HepG2 (cell line): Measurements from ENCODE around the gene SLC7A10. TPM values are rescaled to one million over a fixed set of nuclear protein-coding genes. Genes with fewer than 3 reads are reported as not detected.
A peak's percentile ranks its signal among the peaks of the same experiment; 100 is the strongest.

Experiments used
- CEBPG ChIP-seq: IDR thresholded peaks from 2 replicates; pipeline ENCODE4 v1.6.1; 2016
- DMAP1 ChIP-seq: IDR thresholded peaks from 2 replicates; pipeline ENCODE4 v1.6.1; 2016
- ESRRA ChIP-seq: sonication (generic); formaldehyde crosslinking; IDR thresholded peaks from 2 replicates; pipeline ENCODE4 v1.5.1; 2020; ENCODE audit warnings: mild to moderate bottlenecking, low read depth, missing genetic modification reagents
- ETV5 ChIP-seq: IDR thresholded peaks from 2 replicates; pipeline ENCODE4 v1.6.1; 2018; ENCODE audit warnings: missing biosample characterization, missing genetic modification reagents, inconsistent platforms, borderline replicate concordance
- FOXA1 ChIP-seq, 2 experiments: fragments of 450-650 bp in 1 of 2; sonication (generic) in 1 of 2; formaldehyde crosslinking in 1 of 2; IDR thresholded peaks; 2 replicates each; pipeline versions ENCODE4 v1.4.0 to v1.6.1; 2016 to 2020; ENCODE audit warnings: missing genetic modification reagents in 1 of 2
- MLLT10 ChIP-seq: sonication (generic); formaldehyde crosslinking; IDR thresholded peaks from 2 replicates; pipeline ENCODE4 v1.4.0; 2020; ENCODE audit warnings: missing genetic modification reagents
- PAXIP1 ChIP-seq: sonication (generic); formaldehyde crosslinking; conservative IDR thresholded peaks from 2 replicates; pipeline ENCODE4 v1.4.0; 2020; ENCODE audit warnings: mild to moderate bottlenecking, missing genetic modification reagents, moderate library complexity
- PLRG1 ChIP-seq: fragments of 450-650 bp; conservative IDR thresholded peaks from 2 replicates; pipeline ENCODE4 v1.6.1; 2016
- PPARG ChIP-seq: conservative IDR thresholded peaks from 2 replicates; pipeline ENCODE4 v1.6.1; 2016; ENCODE audit warnings: missing biosample characterization, missing genetic modification reagents
- RCOR2 ChIP-seq: IDR thresholded peaks from 2 replicates; pipeline ENCODE4 v1.6.1; 2016; ENCODE audit warnings: missing biosample characterization, missing genetic modification reagents
- REPIN1 ChIP-seq: sonication (generic); formaldehyde crosslinking; IDR thresholded peaks from 2 replicates; pipeline ENCODE4 v1.8.0; 2022; ENCODE audit warnings: missing genetic modification reagents, low read depth, mild to moderate bottlenecking, borderline replicate concordance
- SMAD1 ChIP-seq: sonication (generic); formaldehyde crosslinking; IDR thresholded peaks from 2 replicates; pipeline ENCODE4 v1.4.0; 2020; ENCODE audit warnings: missing genetic modification reagents, low read depth, mild to moderate bottlenecking, borderline replicate concordance
- SRSF9 ChIP-seq: fragments of 200-400 bp; formaldehyde crosslinking; IDR thresholded peaks from 2 replicates; pipeline ENCODE4 v1.6.1; 2018; ENCODE audit warnings: borderline replicate concordance, mild to moderate bottlenecking, low read depth, low read length; ENCODE audit not compliant: insufficient read depth, poor library complexity, severe bottlenecking
- TFE3 ChIP-seq: IDR thresholded peaks from 2 replicates; pipeline ENCODE4 v1.6.1; 2016
- ZBTB46 ChIP-seq: sonication (generic); formaldehyde crosslinking; IDR thresholded peaks from 2 replicates; pipeline ENCODE4 v1.4.0; 2020; ENCODE audit warnings: mild to moderate bottlenecking, missing genetic modification reagents, borderline replicate concordance
- ZMAT3 ChIP-seq: sonication (generic); formaldehyde crosslinking; conservative IDR thresholded peaks from 2 replicates; pipeline ENCODE4 v1.7.0; 2021; ENCODE audit warnings: missing genetic modification reagents
- ZNF121 ChIP-seq: sonication (generic); formaldehyde crosslinking; IDR thresholded peaks from 2 replicates; pipeline ENCODE4 v1.5.0; 2020; ENCODE audit warnings: mild to moderate bottlenecking, missing genetic modification reagents
- ZNF205 ChIP-seq: IDR thresholded peaks from 2 replicates; pipeline ENCODE4 v1.6.1; 2018; ENCODE audit warnings: missing biosample characterization, missing genetic modification reagents
- ZNF224 ChIP-seq: sonication (generic); formaldehyde crosslinking; IDR thresholded peaks from 2 replicates; pipeline ENCODE4 v1.5.0; 2020; ENCODE audit warnings: mild to moderate bottlenecking, missing genetic modification reagents
- ZNF431 ChIP-seq: sonication (generic); formaldehyde crosslinking; IDR thresholded peaks from 2 replicates; pipeline ENCODE4 v1.9.0; 2022; ENCODE audit warnings: missing genetic modification reagents, low read depth, mild to moderate bottlenecking, borderline replicate concordance
- ZNF441 ChIP-seq: sonication (generic); formaldehyde crosslinking; IDR thresholded peaks from 2 replicates; pipeline ENCODE4 v1.7.0; 2021; ENCODE audit warnings: missing genetic modification reagents, borderline replicate concordance
- ZNF501 ChIP-seq: sonication (generic); formaldehyde crosslinking; IDR thresholded peaks from 2 replicates; pipeline ENCODE4 v1.5.1; 2020; ENCODE audit warnings: mild to moderate bottlenecking, moderate library complexity, missing genetic modification reagents
- ZNF629 ChIP-seq: sonication (generic); formaldehyde crosslinking; conservative IDR thresholded peaks from 2 replicates; pipeline ENCODE4 v1.5.0; 2020; ENCODE audit warnings: missing genetic modification reagents
- polyA plus RNA-seq, 8 experiments: library from polyadenylated mRNA; depleted of rRNA in 3 of 8; stranded (reverse) in 7 of 8; unstranded in 1 of 8; fragments of >200 nt; fragmentation: Illumina TruSeq in 4 of 8; extraction: Trizol in 4 of 8; gene quantifications; 2 replicates each; pipeline versions ENCODE4 v1.2.1 to v1.2.3, GENCODE V29; 2011 to 2016; ENCODE audit warnings: low read depth in 4 of 8, missing spikeins in 1 of 8, mixed read lengths in 1 of 8; ENCODE audit not compliant: insufficient read depth in 1 of 8
- total RNA-seq, 5 experiments: library from RNA; depleted of rRNA; stranded (reverse); fragments of >200 nt; fragmentation: Illumina TruSeq; extraction: Trizol; gene quantifications; 2 replicates each; pipeline ENCODE4 v1.2.3, GENCODE V29; 2016; ENCODE audit warnings: low read depth in 1 of 5

Gene SLC7A10
- total and polyA plus RNA-seq, 2 of the 13 experiments (the other 11 are each of a cell fraction or from before 2014, with no cell fraction given): 1.1 to 2.2 TPM

GRCh38 chr19:33224694-33225457, 774 bp downstream of the SLC7A10 start (continued):
- TF ChIP-seq ZNF501 (no peak), REPIN1 (CRISPR knock-in tag) (no peak), ZNF121 (CRISPR knock-in tag) (no peak), PPARG (CRISPR knock-in tag) (no peak), ESRRA (CRISPR knock-in tag) (0 out of 2 replicates have a peak, but pooled peaks have one; percentile 39), ZNF629 (CRISPR knock-in tag) (peak; percentile 96), SMAD1 (no peak), MLLT10 (CRISPR knock-in tag) (no peak), FOXA1 (IDR thresholded peaks at IDR 0.05) (no peak), FOXA1 (CRISPR knock-in tag; IDR thresholded peaks at IDR 0.05) (no peak), SRSF9 (no peak), CEBPG (CRISPR knock-in tag) (no peak), DMAP1 (CRISPR knock-in tag) (0 out of 2 replicates have a peak, but pooled peaks have one; percentile 22), ZNF441 (CRISPR knock-in tag) (no peak), ZNF431 (CRISPR knock-in tag) (no peak), PAXIP1 (CRISPR knock-in tag) (peak; percentile 65), RCOR2 (CRISPR knock-in tag) (0 out of 2 replicates have a peak, but pooled peaks have one; percentile 17), ZNF224 (CRISPR knock-in tag) (no peak), ZNF205 (no peak), ZBTB46 (CRISPR knock-in tag) (no peak), ETV5 (CRISPR knock-in tag) (no peak), PLRG1 (no peak), TFE3 (CRISPR knock-in tag) (no peak), ZMAT3 (no peak)
